ENCODE data around the gene HAT1. TPM values are rescaled to one million over a fixed set of nuclear protein-coding genes. Genes with fewer than 3 reads are reported as not detected.

The HAT1 gene
- total RNA-seq, 1 donor from 2014 or later: 41.2 TPM

DNA sequence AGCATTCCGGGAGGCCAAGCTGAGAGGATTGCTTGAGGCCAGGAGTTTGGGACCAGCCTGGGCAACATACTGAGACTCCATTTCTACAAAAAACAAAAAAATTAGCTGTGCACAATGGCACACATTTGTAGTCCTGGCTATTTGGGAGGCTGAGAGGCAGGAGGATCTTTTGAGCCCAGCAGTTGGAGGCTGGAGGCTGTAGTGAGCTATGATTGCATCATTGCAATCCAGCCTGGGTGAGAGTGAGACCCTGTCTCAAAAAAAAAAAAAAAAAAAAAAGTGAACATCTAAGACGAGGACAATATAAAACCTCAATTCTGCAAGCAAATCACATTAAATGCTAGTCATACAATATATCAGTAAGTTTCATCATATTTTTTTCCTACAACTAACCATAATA lies 2.8 kb upstream of the HAT1 start:
- TF ChIP-seq, protein P1, sequence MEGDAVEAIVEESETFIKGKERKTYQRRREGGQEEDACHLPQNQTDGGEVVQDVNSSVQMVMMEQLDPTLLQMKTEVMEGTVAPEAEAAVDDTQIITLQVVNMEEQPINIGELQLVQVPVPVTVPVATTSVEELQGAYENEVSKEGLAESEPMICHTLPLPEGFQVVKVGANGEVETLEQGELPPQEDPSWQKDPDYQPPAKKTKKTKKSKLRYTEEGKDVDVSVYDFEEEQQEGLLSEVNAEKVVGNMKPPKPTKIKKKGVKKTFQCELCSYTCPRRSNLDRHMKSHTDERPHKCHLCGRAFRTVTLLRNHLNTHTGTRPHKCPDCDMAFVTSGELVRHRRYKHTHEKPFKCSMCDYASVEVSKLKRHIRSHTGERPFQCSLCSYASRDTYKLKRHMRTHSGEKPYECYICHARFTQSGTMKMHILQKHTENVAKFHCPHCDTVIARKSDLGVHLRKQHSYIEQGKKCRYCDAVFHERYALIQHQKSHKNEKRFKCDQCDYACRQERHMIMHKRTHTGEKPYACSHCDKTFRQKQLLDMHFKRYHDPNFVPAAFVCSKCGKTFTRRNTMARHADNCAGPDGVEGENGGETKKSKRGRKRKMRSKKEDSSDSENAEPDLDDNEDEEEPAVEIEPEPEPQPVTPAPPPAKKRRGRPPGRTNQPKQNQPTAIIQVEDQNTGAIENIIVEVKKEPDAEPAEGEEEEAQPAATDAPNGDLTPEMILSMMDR (IDR thresholded peaks at IDR 0.05; ENCODE audit: unreplicated experiment): no peak
- peaks cover 11% of the 10 kb centered on the region for H3K4me1 Mint-ChIP-seq (ENCODE audit: low read depth)

DNA sequence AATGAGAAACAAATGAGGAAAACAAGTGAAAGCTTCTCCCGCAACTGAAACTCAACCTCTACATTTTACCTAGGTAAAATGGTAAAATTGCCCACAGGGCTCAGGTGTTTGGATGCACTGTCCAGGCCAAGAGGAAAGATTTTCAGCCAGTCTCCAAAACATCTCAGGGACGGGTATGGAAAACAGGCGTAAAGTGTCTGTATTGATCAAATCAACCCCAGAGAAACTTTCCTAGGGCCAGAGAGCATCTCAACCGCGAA lies 361 bp upstream of the HAT1 start:
- Mint-ChIP-seq H3K27ac (peak overlapping the region; percentile 97), H3K4me3 (ENCODE audit: low read depth) (peak overlapping the region; percentile 87), H3K27me3 (peaks cover 5% of the 10 kb centered on the region), H3K9me3 (ENCODE audit: low read depth) (no peaks in the 10 kb centered on the region), H3K36me3 (ENCODE audit: insufficient read depth) (peaks cover 2% of the 10 kb centered on the region), H3K4me1 (ENCODE audit: low read depth) (peaks cover 12% of the 10 kb centered on the region)
- no peak for DNase-seq (ENCODE audit: low spot score, unreplicated experiment)
- TF ChIP-seq, protein P1 (IDR thresholded peaks at IDR 0.05; ENCODE audit: unreplicated experiment): no peak

More for the DNA sequence above, 2.8 kb upstream of the HAT1 start:
- Mint-ChIP-seq H3K27ac (no peak overlapping the region), H3K4me3 (ENCODE audit: low read depth) (no peak overlapping the region), H3K36me3 (ENCODE audit: insufficient read depth) (peaks cover 1% of the 10 kb centered on the region), H3K9me3 (ENCODE audit: low read depth) (no peaks in the 10 kb centered on the region), H3K27me3 (peaks cover 6% of the 10 kb centered on the region)
- no peak for DNase-seq (ENCODE audit: low spot score, unreplicated experiment)

DNA sequence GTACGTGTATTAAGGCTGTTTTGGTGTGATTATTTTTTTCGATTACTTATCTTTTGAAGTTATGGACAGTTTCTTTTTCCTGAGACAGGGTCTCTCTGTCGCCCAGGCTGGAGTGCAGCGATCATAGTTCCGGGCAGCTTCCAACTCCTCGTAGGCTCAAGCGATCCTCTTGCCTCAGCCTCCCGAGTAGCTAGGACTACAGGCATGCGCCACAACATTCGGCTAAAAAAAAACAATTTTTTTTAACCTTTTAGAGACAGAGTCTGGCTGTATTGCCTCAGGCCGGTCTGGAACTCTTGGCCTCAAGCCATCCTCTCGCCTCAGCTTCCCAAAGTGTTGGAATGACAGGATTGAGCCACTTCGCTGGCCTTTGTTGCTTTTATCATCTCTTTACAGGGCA lies 945 bp downstream of the HAT1 start:
- no peak for DNase-seq (ENCODE audit: low spot score, unreplicated experiment)
- Mint-ChIP-seq H3K9me3 (ENCODE audit: low read depth) (no peaks in the 10 kb centered on the region), H3K4me1 (ENCODE audit: low read depth) (peaks cover 12% of the 10 kb centered on the region), H3K27ac (peak overlapping the region; percentile 97), H3K4me3 (ENCODE audit: low read depth) (peak overlapping the region; percentile 87), H3K27me3 (peaks cover 5% of the 10 kb centered on the region), H3K36me3 (ENCODE audit: insufficient read depth) (peaks cover 2% of the 10 kb centered on the region)
- TF ChIP-seq, protein P1 (IDR thresholded peaks at IDR 0.05; ENCODE audit: unreplicated experiment): no peak

DNA sequence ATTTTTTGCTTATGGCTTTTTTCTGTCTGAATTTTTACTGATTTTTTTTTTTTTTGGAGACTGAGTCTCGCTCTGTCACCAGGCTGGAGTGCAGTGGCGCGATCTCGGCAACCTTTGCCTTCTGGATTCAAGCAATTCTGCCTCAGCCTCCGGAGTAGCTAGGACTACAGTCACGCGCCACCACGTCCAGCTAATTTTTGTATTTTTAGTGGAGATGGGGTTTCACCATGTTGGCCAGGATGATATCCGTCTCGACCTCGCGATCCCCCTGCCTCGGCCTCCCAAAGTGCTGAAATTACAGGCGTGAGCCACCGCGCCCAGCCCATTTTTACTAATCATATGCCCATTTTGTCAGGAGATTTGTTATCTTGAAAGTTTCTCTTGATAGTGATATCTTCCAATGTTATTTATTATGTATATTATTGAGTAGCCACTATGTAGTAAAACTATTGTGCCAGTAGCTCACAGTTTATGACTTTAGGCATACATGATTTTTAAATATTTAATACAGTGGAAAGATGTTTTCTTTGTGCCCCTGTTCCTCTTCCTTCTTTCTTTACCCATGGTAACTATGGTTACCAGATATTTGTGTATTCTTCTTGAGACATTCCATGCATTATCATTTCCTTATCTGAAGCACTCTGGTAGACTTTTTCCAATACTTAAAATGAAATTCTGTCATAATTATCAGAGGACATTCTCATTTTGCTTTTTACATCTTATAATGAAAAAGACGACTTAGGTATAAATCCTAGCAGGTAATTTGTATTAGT lies 2.1 kb downstream of the HAT1 start:
- Mint-ChIP-seq H3K4me3 (ENCODE audit: low read depth) (peak overlapping the region; percentile 87), H3K36me3 (ENCODE audit: insufficient read depth) (peaks cover 6% of the 10 kb centered on the region)

DNA sequence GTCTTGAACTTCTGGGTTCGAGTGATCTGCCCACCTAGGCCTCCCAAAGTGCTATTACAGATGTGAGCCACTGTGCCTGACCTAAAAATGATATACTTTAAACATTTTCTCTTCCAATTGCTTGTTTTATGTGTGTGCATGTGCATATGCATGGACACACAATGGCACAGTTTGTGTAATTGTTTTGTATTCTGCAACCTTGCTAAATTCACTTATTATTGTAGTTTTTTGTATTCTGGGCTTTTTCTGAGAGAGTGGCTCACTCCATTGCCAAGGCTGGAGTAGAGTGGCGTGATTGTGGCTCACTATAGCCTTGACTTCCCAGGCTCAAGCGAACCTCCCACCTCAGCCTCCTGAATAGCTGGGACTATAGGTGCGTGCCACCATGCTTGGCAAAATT lies 8.1 kb downstream of the HAT1 start:
- H3K36me3 Mint-ChIP-seq (ENCODE audit: insufficient read depth): peaks cover 30% of the 10 kb centered on the region
- no peak overlapping the region for H3K27ac Mint-ChIP-seq
- H3K9me3 Mint-ChIP-seq (ENCODE audit: low read depth): no peaks in the 10 kb centered on the region

More for the DNA sequence above, 2.1 kb downstream of the HAT1 start:
- H3K9me3 Mint-ChIP-seq (ENCODE audit: low read depth): no peaks in the 10 kb centered on the region
- peak overlapping the region; percentile 19 for H3K27ac Mint-ChIP-seq
- H3K4me1 Mint-ChIP-seq (ENCODE audit: low read depth): peaks cover 12% of the 10 kb centered on the region
- no peaks in the 10 kb centered on the region for H3K27me3 Mint-ChIP-seq
- TF ChIP-seq, protein P1 (IDR thresholded peaks at IDR 0.05; ENCODE audit: unreplicated experiment): no peak
- DNase-seq (ENCODE audit: low spot score, unreplicated experiment): no peak

More for the DNA sequence above, 8.1 kb downstream of the HAT1 start:
- Mint-ChIP-seq H3K4me1 (ENCODE audit: low read depth) (no peaks in the 10 kb centered on the region), H3K4me3 (ENCODE audit: low read depth) (no peak overlapping the region), H3K27me3 (no peaks in the 10 kb centered on the region)
- DNase-seq (ENCODE audit: low spot score, unreplicated experiment): no peak
- TF ChIP-seq, protein P1 (IDR thresholded peaks at IDR 0.05; ENCODE audit: unreplicated experiment): no peak
